Uterine smooth muscle cell (primary cell): Measurements from ENCODE around the gene TOB1. TPM values are rescaled to one million over a fixed set of nuclear protein-coding genes. Genes with fewer than 3 reads are reported as not detected.

Experiments
- total RNA-seq: library from RNA; depleted of rRNA; stranded (reverse); fragments of >200 nt; gene quantifications from 2 replicates; pipeline ENCODE4 v1.2.3, GENCODE V29; 2014

TOB1 gene
- 11.5 and 11.7 TPM in 2 replicates for total RNA-seq

GRCh38 chr17:50866261-50866949 lies at the start of gene TOB1:
TOB1 (minus strand) TSS chr17:50866354; CDS start chr17:50864017, 2,337 bp downstream.

GRCh38 chr17:50835301-50836234 lies 30.6 kb downstream of the TOB1 start, which contains the start of gene WFIKKN2:
WFIKKN2 (plus strand) TSS chr17:50835586; CDS start chr17:50835938, 352 bp downstream.

Other genes starting within 250 kb of the TOB1 start
- 2.2 and 8.7 TPM in 2 replicates for gene ABCC3, start 231.5 kb downstream of the TOB1 start, total RNA-seq
- 31.0 and 38.3 TPM in 2 replicates for gene ANKRD40, start 158.4 kb downstream of the TOB1 start, total RNA-seq
- gene LUC7L3, start 146.8 kb downstream of the TOB1 start, total RNA-seq = 30.9 and 34.9 TPM in 2 replicates
- gene ANKRD40CL, start 98.8 kb downstream of the TOB1 start, total RNA-seq = not detected in 2 replicates
- gene WFIKKN2, start 30.8 kb downstream of the TOB1 start, total RNA-seq = under 0.01 and 0.12 TPM in 2 replicates